T follicular helper cell (primary cell): ENCODE results near the gene HADH.
"Not testable (repeated sequence)": the region's sequence is repeated elsewhere in the genome, so short reads cannot be mapped to it uniquely, and the experiment has no call there.

ENCODE experiments used
- DNase-seq: peaks from one replicate; pipeline ENCODE4 v3.0.0-alpha.2; 2020; ENCODE audit warnings: low read depth

Gene HADH

GRCh38 chr4:108031427-108032083, 41.9 kb downstream of the HADH start:
- DNase-seq: no peak

- DNase-seq: no peak
Measured at GRCh38 chr4:108033348-108033747, 43.7 kb downstream of the HADH start.

GRCh38 chr4:108034565-108034964, 44.9 kb downstream of the HADH start:
- no peak for DNase-seq

- no peak for DNase-seq
Measured at GRCh38 chr4:108035691-108036090, 46.0 kb downstream of the HADH start.

GRCh38 chr4:108036213-108036612, 46.5 kb downstream of the HADH start:
- peak; percentile 51 for DNase-seq

- DNase-seq: no peak
Measured at GRCh38 chr4:108037884-108038283, 48.2 kb downstream of the HADH start.

- DNase-seq: no peak
Measured at GRCh38 chr4:108042927-108043326, 53.2 kb downstream of the HADH start.

- no peak for DNase-seq
Measured at GRCh38 chr4:108043526-108043925, 53.8 kb downstream of the HADH start.

GRCh38 chr4:108044951-108045686, 55.4 kb downstream of the HADH start:
- no peak for DNase-seq

GRCh38 chr4:108045687-108046024, 56.0 kb downstream of the HADH start:
- no peak for DNase-seq

- no peak for DNase-seq
Measured at GRCh38 chr4:108047199-108047598, 57.5 kb downstream of the HADH start.

- no peak for DNase-seq
Measured at GRCh38 chr4:108048157-108048556, 58.5 kb downstream of the HADH start.

- DNase-seq: no peak
Measured at GRCh38 chr4:108048997-108049396, 59.3 kb downstream of the HADH start.

- peak; percentile 31 for DNase-seq
Measured at GRCh38 chr4:108049406-108049805, 59.7 kb downstream of the HADH start.

GRCh38 chr4:108050166-108051111, 60.8 kb downstream of the HADH start:
- DNase-seq: not testable (repeated sequence)

GRCh38 chr4:108051343-108051742, 61.7 kb downstream of the HADH start:
- DNase-seq: no peak

- DNase-seq: no peak
Measured at GRCh38 chr4:108052558-108053120, 63.0 kb downstream of the HADH start.

GRCh38 chr4:108053251-108053711, 63.6 kb downstream of the HADH start:
- no peak for DNase-seq

- no peak for DNase-seq
Measured at GRCh38 chr4:108054025-108054638, 64.4 kb downstream of the HADH start.

GRCh38 chr4:108055787-108056186, 66.1 kb downstream of the HADH start:
- DNase-seq: no peak

GRCh38 chr4:108056418-108056817, 66.7 kb downstream of the HADH start:
- DNase-seq: no peak
